ENCODE results near the gene MRPS18A. TPM values are rescaled to one million over a fixed set of nuclear protein-coding genes. Genes with fewer than 3 reads are reported as not detected.

The MRPS18A gene
- total and polyA plus RNA-seq, 4 donors: 26.1 to 50.2 (median 34.2) TPM

DNA sequence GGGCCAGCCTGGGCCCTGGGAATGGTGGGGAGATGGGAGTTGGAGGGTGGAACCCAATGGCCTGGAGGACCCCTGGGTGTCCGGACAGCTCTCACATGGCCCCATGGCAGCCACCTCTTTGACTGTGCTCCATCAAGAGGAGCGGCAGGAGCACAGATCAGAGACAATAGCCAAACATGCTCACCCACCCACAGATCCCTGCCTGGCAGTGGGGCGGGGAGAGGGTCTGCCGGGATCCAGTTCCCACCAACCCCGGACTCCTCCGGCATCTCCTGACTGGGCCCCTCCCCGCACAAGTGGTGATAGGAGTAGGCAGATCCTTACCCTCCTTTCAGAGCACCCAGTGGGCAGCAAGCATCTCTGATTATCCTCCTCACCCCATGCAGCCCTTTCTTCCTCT, 31.9 kb upstream of the MRPS18A start:
- no peaks in the 10 kb centered on the region for H3K4me1 ChIP-seq (ENCODE audit: control insufficient read depth in 1 of 2, insufficient read depth in 2 of 2, low read length in 2 of 2)
- H3K36me3 ChIP-seq (ENCODE audit: control insufficient read depth in 1 of 2, insufficient read depth in 2 of 2, low read length in 1 of 2): no peaks in the 10 kb centered on the region
- intact Hi-C loops (cut with DNase I): no loop called here
- no peak overlapping the region for H3K4me3 ChIP-seq (ENCODE audit: low read length in 2 of 2)
- ATAC-seq (ENCODE audit: low FRiP score) (no peak), DNase-seq (peak; percentile 35 to 59)
- WGBS, 2 donors: 90 to 94% methylated on average over 7 of the region's 7 CpGs
- no peaks in the 10 kb centered on the region for H3K9me3 ChIP-seq (ENCODE audit: control insufficient read depth, low read length)
- H3K27me3 ChIP-seq (ENCODE audit: control insufficient read depth in 1 of 2, insufficient read depth in 2 of 2, low read length in 1 of 2): no peaks in the 10 kb centered on the region
- no peak overlapping the region for H3K27ac ChIP-seq (ENCODE audit: low read depth in 1 of 2, low read length in 2 of 2)

DNA sequence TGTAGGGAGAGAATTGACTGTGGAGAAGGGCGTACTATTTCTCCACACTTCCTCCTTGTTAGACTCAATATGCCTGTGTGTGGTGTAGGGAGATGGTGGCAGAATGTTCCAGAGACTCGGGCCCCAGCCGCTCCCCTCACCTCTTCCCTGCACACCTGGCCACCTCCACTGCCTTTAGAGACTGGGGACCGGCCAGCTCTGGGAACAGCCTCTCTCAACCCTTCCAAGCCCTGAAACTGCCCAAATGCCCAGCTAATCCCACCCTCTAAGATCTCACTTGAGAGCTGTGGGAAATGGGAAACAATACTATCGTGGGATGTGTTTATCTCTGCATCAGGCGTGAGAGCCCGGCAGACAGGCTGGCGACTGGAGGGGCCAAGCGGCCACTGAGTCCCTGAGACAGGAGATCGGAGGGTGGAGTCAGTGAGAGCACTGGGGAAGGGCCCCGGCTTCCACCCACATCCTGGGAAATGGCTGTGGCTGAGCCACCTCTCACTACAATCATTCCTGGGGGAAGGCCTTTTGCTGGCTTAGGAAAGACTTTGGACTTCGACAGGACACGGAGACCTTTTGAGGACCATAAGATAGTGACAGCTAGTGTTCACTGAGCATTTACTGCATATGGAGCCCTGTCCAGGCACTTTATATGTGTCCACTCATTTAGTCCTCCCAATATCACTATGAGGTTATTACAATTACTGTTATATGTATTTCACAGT, 31.0 kb upstream of the MRPS18A start:
- intact Hi-C loops (cut with DNase I): no loop called here
- H3K4me3 ChIP-seq (ENCODE audit: low read length in 2 of 2): no peak overlapping the region
- H3K4me1 ChIP-seq (ENCODE audit: control insufficient read depth in 1 of 2, insufficient read depth in 2 of 2, low read length in 2 of 2): no peaks in the 10 kb centered on the region
- no peak for ATAC-seq (ENCODE audit: low FRiP score)
- no peaks in the 10 kb centered on the region for H3K9me3 ChIP-seq (ENCODE audit: control insufficient read depth, low read length)
- no peak overlapping the region for H3K27ac ChIP-seq (ENCODE audit: low read depth in 1 of 2, low read length in 2 of 2)
- no peaks in the 10 kb centered on the region for H3K36me3 ChIP-seq (ENCODE audit: control insufficient read depth in 1 of 2, insufficient read depth in 2 of 2, low read length in 1 of 2)
- DNase-seq: peak; percentile 39 to 48
- 94 to 96% methylated on average over 13 of the region's 13 CpGs for WGBS, 2 donors
- H3K27me3 ChIP-seq (ENCODE audit: control insufficient read depth in 1 of 2, insufficient read depth in 2 of 2, low read length in 1 of 2): no peaks in the 10 kb centered on the region

DNA sequence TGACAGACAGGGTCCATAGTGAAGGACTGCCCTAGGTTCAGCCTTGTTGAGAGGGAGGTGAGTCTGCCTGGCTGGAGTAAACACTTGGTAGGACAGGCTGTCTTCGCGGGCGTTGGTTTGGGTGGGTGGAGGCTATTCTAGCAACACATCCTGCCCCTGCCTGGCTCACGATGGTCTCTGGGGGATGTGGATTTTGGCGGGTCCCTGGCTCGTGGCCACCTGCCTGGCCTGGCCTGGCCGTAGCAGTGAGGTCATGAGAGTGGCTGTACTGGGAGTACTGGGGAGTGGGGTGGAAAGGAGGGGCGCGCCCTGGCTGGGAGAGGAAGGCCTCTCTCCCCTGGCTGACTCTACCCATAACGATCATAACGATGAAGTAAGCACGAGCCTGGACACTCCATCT, 30.2 kb upstream of the MRPS18A start:
- intact Hi-C loops (cut with DNase I): no loop called here
- H3K27me3 ChIP-seq (ENCODE audit: control insufficient read depth in 1 of 2, insufficient read depth in 2 of 2, low read length in 1 of 2): no peaks in the 10 kb centered on the region
- no peaks in the 10 kb centered on the region for H3K36me3 ChIP-seq (ENCODE audit: control insufficient read depth in 1 of 2, insufficient read depth in 2 of 2, low read length in 1 of 2)
- H3K27ac ChIP-seq (ENCODE audit: low read depth in 1 of 2, low read length in 2 of 2): no peak overlapping the region
- no peak overlapping the region for H3K4me3 ChIP-seq (ENCODE audit: low read length in 2 of 2)
- H3K4me1 ChIP-seq (ENCODE audit: control insufficient read depth in 1 of 2, insufficient read depth in 2 of 2, low read length in 2 of 2): no peaks in the 10 kb centered on the region
- peak; percentile 57 to 81 for DNase-seq
- WGBS, 2 donors: 86 to 90% methylated on average over 9 to 12 of the region's 12 CpGs
- ATAC-seq (ENCODE audit: low FRiP score): peak; percentile 68
- H3K9me3 ChIP-seq (ENCODE audit: control insufficient read depth, low read length): no peaks in the 10 kb centered on the region

DNA sequence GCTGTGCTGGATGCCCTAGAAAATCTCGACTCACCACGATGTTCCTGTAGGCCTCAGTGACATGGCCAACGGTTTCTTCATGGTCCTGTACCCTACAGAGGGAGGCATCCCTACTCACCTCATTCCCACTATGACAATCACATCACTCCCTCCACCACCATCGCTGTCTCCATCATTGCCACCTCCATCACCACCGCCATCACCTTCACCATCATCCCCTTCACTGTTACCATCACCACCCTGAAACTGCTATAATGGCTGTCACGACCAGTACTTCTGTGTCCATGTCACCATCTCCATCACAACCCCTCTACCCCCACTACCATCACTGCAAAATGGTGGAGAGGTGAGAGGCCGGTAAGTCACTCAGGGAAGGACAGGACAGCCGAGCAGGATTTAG, 29.8 kb upstream of the MRPS18A start:
- no peak for ATAC-seq (ENCODE audit: low FRiP score)

DNA sequence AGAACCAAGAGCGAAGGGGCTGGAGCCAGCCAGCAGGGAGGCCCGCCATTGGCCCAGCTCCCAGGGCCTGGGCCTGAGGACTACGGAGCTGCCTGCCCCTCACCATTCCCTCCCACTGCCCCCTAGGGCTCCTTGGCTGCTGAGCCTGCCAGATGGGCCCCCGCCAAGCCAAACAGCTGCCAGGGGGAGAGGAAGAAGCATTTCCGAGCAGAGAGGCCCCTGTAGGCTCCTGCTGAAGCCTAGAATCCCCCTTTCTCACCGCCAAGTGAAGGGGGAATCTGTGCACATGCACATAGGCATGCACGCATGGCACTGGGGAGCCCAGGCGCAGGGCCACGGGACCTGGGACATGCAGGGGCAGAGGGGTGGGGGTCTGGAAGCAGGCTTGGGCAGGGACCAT, 28.5 kb upstream of the MRPS18A start:
- no peaks in the 10 kb centered on the region for H3K27me3 ChIP-seq (ENCODE audit: control insufficient read depth in 1 of 2, insufficient read depth in 2 of 2, low read length in 1 of 2)
- no peaks in the 10 kb centered on the region for H3K36me3 ChIP-seq (ENCODE audit: control insufficient read depth in 1 of 2, insufficient read depth in 2 of 2, low read length in 1 of 2)
- no peaks in the 10 kb centered on the region for H3K9me3 ChIP-seq (ENCODE audit: control insufficient read depth, low read length)
- H3K27ac ChIP-seq (ENCODE audit: low read depth in 1 of 2, low read length in 2 of 2): no peak overlapping the region
- no peaks in the 10 kb centered on the region for H3K4me1 ChIP-seq (ENCODE audit: control insufficient read depth in 1 of 2, insufficient read depth in 2 of 2, low read length in 2 of 2)
- intact Hi-C loops (cut with DNase I): no loop called here
- no peak for ATAC-seq (ENCODE audit: low FRiP score)
- H3K4me3 ChIP-seq (ENCODE audit: low read length in 2 of 2): no peak overlapping the region
- peak; percentile 79 to 80 for DNase-seq
- 17 to 27% methylated on average over 8 to 9 of the region's 9 CpGs for WGBS, 2 donors

More for the DNA sequence above, 29.8 kb upstream of the MRPS18A start:
- Histone ChIP-seq H3K4me1 (ENCODE audit: control insufficient read depth in 1 of 2, insufficient read depth in 2 of 2, low read length in 2 of 2) (no peaks in the 10 kb centered on the region), H3K4me3 (ENCODE audit: low read length in 2 of 2) (no peak overlapping the region), H3K27me3 (ENCODE audit: control insufficient read depth in 1 of 2, insufficient read depth in 2 of 2, low read length in 1 of 2) (no peaks in the 10 kb centered on the region), H3K36me3 (ENCODE audit: control insufficient read depth in 1 of 2, insufficient read depth in 2 of 2, low read length in 1 of 2) (no peaks in the 10 kb centered on the region), H3K9me3 (ENCODE audit: control insufficient read depth, low read length) (no peaks in the 10 kb centered on the region), H3K27ac (ENCODE audit: low read depth in 1 of 2, low read length in 2 of 2) (no peak overlapping the region)
- WGBS, 2 donors: 97% methylated on average over 8 of the region's 8 CpGs
- DNase-seq: peak; percentile 10 to 26
- intact Hi-C loops (cut with DNase I): no loop called here

DNA sequence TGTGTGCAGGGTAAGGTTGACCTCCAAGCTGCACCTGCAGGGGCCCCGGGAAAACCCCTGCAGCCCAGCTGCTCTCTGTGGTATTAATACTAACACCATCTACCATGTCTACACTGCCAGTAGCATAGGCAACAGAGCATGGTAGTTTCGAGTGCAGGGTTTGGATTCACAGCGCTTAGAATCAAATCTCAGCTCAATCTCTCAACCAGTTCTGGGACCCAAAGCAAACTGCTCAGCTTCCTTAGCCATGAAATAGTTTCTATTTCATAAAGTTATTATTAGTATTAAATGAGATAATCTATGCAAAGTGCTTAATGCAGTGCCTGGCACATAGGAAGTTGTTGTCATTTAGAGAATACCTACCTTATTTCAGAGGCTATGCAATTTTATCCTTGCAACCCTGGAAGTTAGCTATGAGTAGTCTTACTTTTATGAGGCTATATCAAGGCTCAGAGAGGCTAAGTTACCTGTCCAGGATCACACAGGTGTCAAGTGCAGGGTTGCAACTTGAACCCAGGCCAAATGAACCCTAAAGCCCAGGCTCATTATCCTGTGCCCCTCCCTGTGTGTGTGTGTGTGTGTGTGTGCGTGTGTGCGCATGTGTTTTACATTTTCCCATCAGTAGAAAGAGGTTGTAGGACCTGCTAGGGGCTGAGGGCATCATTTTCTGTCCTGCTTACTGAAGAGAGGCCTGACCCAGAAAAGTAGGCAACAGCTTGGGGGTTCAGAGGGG, 27.6 kb upstream of the MRPS18A start:
- Histone ChIP-seq H3K4me3 (ENCODE audit: low read length in 2 of 2) (no peak overlapping the region), H3K27me3 (ENCODE audit: control insufficient read depth in 1 of 2, insufficient read depth in 2 of 2, low read length in 1 of 2) (no peaks in the 10 kb centered on the region), H3K4me1 (ENCODE audit: control insufficient read depth in 1 of 2, insufficient read depth in 2 of 2, low read length in 2 of 2) (no peaks in the 10 kb centered on the region), H3K9me3 (ENCODE audit: control insufficient read depth, low read length) (no peaks in the 10 kb centered on the region), H3K36me3 (ENCODE audit: control insufficient read depth in 1 of 2, insufficient read depth in 2 of 2, low read length in 1 of 2) (no peaks in the 10 kb centered on the region), H3K27ac (ENCODE audit: low read depth in 1 of 2, low read length in 2 of 2) (no peak overlapping the region)
- DNase-seq: peak in 1 of 2 donors; percentile 20
- intact Hi-C loops (cut with DNase I): no loop called here
- ATAC-seq (ENCODE audit: low FRiP score): no peak
- 81 to 83% methylated on average over 5 of the region's 5 CpGs for WGBS, 2 donors

DNA sequence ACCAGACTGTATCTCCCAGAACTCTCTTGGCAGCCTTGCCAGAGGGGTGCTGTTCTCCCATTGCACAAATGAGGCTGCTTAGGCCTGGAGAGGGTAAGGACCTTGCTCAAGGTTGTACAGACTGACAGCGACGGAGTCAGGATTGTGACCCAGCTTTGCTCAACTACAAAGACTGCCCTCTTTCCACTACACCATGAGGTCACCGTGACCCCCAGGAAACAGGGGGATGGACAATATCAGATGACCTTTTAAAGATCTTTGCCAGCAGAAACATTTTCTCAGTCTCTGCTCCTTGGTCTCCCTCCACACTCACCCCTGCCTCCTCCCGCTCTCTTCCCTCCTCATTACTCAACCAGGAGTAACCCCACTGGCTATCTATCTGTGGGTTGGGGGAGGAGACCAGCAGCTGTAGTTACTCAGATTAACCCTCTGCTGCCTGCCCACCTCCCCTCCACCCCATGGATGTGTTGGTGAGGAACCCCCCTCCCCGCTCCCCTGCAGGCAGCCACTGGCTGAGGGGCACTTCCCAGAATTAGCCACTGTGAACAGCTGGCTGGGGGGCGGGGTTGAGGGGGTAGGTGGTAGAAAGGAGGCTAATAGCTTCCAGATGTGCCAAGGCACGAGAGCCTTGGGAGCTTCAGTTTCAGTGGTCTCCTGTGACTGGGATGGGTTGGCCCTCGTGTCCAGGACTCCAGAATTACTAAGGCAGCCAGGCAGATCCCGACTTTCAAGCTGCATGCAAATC, 26.9 kb upstream of the MRPS18A start:
- H3K27ac ChIP-seq (ENCODE audit: low read depth in 1 of 2, low read length in 2 of 2): no peak overlapping the region
- ATAC-seq (ENCODE audit: low FRiP score) (no peak), DNase-seq (peak in 1 of 2 donors; percentile 73)
- H3K36me3 ChIP-seq (ENCODE audit: control insufficient read depth in 1 of 2, insufficient read depth in 2 of 2, low read length in 1 of 2): no peaks in the 10 kb centered on the region
- intact Hi-C loops (cut with DNase I): no loop called here
- no peaks in the 10 kb centered on the region for H3K9me3 ChIP-seq (ENCODE audit: control insufficient read depth, low read length)
- WGBS, 2 donors: 78 to 79% methylated on average over 9 of the region's 9 CpGs
- H3K27me3 ChIP-seq (ENCODE audit: control insufficient read depth in 1 of 2, insufficient read depth in 2 of 2, low read length in 1 of 2): no peaks in the 10 kb centered on the region
- no peaks in the 10 kb centered on the region for H3K4me1 ChIP-seq (ENCODE audit: control insufficient read depth in 1 of 2, insufficient read depth in 2 of 2, low read length in 2 of 2)
- no peak overlapping the region for H3K4me3 ChIP-seq (ENCODE audit: low read length in 2 of 2)

DNA sequence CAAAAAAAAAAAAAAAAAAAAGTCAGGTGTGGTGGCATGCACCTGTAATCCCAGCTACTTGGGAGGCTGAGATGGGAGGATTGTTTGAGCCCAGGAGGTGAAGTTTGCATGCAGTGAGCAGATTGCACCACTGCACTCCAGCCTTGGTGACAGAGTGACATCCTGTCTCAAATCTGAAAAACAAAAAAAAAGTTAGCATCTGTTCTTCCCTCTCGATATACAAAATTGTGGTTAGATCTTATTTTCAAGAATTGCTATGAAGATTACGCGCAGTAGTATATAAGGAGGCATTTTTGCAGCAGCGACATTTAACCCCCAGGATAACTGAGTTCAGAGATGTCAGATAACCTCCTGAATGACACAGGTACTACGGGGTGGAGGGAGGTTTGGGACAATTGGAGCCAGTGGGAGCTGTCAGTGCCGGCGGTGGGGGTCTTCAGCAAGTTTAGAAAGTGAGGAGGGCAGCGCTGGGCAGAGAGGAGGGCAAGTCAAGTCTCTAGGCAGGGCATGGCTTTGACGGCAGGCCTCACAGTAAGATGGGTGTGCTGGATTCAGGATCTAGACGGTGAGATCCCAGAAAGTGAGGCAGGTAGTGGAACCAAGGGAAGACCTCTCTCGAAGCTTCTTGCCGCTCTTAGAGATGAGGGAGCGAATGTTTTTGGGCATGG, 26.2 kb upstream of the MRPS18A start:
- Histone ChIP-seq H3K4me3 (ENCODE audit: low read length in 2 of 2) (no peak overlapping the region), H3K4me1 (ENCODE audit: control insufficient read depth in 1 of 2, insufficient read depth in 2 of 2, low read length in 2 of 2) (no peaks in the 10 kb centered on the region), H3K27ac (ENCODE audit: low read depth in 1 of 2, low read length in 2 of 2) (no peak overlapping the region), H3K9me3 (ENCODE audit: control insufficient read depth, low read length) (no peaks in the 10 kb centered on the region), H3K27me3 (ENCODE audit: control insufficient read depth in 1 of 2, insufficient read depth in 2 of 2, low read length in 1 of 2) (no peaks in the 10 kb centered on the region), H3K36me3 (ENCODE audit: control insufficient read depth in 1 of 2, insufficient read depth in 2 of 2, low read length in 1 of 2) (no peaks in the 10 kb centered on the region)
- ATAC-seq (ENCODE audit: low FRiP score) (no peak), DNase-seq (peak in 1 of 2 donors; percentile 57)
- WGBS, 2 donors: 97 to 98% methylated on average over 13 of the region's 13 CpGs
- intact Hi-C loops (cut with DNase I): no loop called here

Measured in aorta (tissue), 5 donors.